Measurements from ENCODE around the gene KPNA6. TPM values are rescaled to one million over a fixed set of nuclear protein-coding genes. Genes with fewer than 3 reads are reported as not detected.

The KPNA6 gene
- total RNA-seq, 1 experiment from 2014 or later = 84.4 TPM

- H3K4me1 Mint-ChIP-seq (ENCODE audit: low read depth, unreplicated experiment) = peaks cover 16% of the 10 kb centered on the region
- no TSS peak for BruUV-seq (replicated peaks)
- TF ChIP-seq, protein P1, sequence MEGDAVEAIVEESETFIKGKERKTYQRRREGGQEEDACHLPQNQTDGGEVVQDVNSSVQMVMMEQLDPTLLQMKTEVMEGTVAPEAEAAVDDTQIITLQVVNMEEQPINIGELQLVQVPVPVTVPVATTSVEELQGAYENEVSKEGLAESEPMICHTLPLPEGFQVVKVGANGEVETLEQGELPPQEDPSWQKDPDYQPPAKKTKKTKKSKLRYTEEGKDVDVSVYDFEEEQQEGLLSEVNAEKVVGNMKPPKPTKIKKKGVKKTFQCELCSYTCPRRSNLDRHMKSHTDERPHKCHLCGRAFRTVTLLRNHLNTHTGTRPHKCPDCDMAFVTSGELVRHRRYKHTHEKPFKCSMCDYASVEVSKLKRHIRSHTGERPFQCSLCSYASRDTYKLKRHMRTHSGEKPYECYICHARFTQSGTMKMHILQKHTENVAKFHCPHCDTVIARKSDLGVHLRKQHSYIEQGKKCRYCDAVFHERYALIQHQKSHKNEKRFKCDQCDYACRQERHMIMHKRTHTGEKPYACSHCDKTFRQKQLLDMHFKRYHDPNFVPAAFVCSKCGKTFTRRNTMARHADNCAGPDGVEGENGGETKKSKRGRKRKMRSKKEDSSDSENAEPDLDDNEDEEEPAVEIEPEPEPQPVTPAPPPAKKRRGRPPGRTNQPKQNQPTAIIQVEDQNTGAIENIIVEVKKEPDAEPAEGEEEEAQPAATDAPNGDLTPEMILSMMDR (IDR thresholded peaks at IDR 0.05; ENCODE audit: unreplicated experiment) = no peak
- intact Hi-C loops (cut with micrococcal nuclease; ENCODE audit: unreplicated experiment) = no loop called here
- peaks cover 65% of the 10 kb centered on the region for H3K36me3 Mint-ChIP-seq (ENCODE audit: insufficient read depth, unreplicated experiment)
- H3K4me3 Mint-ChIP-seq (ENCODE audit: low read depth, unreplicated experiment) = peak overlapping the region; percentile 78
- no peak for DNase-seq
- peak overlapping the region; percentile 59 for H3K27ac Mint-ChIP-seq (ENCODE audit: unreplicated experiment)
- CTCF ChIA-PET = interaction anchor here (0.6 kb wide), 2 partner anchors 76 to 79 kb away, joined by 3 to 4 read pairs; no protein-coding TSS in a partner anchor
- H3K27me3 Mint-ChIP-seq (ENCODE audit: unreplicated experiment) = no peaks in the 10 kb centered on the region
- H3K9me3 Mint-ChIP-seq (ENCODE audit: low read depth, unreplicated experiment) = no peaks in the 10 kb centered on the region
Observed at GRCh38 chr1:32199717-32200072, 91.8 kb downstream of the KPNA6 start.

DNA sequence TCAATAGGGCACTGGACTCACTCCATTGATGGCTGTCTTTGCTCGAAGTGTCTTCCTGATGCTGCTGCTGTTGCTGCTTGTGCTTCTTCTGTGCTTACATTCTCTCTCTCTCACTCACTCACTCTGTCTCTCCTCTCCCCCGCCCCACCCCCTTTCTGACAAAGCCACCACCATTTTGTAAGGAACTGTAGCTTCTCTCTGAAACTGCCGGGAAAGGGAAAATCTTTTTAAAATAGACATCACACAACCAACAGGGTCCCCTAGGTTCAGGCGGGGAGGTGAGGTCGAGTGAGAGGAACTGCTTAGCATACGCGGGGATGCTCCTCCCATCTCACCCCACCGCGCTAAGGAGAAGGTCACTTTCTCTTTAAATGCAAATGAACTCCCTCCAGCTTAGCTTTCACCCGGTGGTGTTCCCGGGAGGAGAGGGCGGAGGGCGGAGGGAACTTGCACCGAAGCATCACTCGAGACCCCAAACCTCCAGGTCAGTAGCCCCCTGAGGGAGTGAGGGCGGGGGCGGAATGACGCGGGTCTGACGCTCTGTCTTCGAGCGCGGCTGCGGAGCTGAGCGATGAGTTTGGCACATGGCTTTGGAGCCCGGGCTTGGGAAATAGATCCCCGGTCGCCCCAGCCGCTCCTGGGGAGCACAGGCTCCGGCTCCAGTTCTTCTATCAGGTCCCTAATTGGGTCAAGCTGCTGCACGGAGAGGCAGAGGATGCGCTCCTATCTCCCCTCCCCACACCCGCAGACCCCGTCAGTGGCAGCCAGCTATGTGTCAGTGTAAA lies 92.6 kb downstream of the KPNA6 start, which contains the start of gene CCDC28B:
TSS of gene CCDC28B (plus strand) at position 370 of the 785 bp plus-strand sequence. CDS start 1,341 bp downstream, outside the sequence.
- Mint-ChIP-seq H3K27ac (ENCODE audit: unreplicated experiment) (peak within 1 kb of the TSS; percentile 78), H3K9me3 (ENCODE audit: low read depth, unreplicated experiment) (no peaks in the 10 kb centered on the region), H3K27me3 (ENCODE audit: unreplicated experiment) (no peaks in the 10 kb centered on the region), H3K4me3 (ENCODE audit: low read depth, unreplicated experiment) (peak within 1 kb of the TSS; percentile 78), H3K4me1 (ENCODE audit: low read depth, unreplicated experiment) (peaks cover 16% of the 10 kb centered on the region), H3K36me3 (ENCODE audit: insufficient read depth, unreplicated experiment) (peaks cover 67% of the 10 kb centered on the region)
- TF ChIP-seq, protein P1 (IDR thresholded peaks at IDR 0.05; ENCODE audit: unreplicated experiment) = no peak
- intact Hi-C loops (cut with micrococcal nuclease; ENCODE audit: unreplicated experiment) = no loop called here
- CTCF ChIA-PET = interaction anchor here (0.6 kb wide), 1 partner anchor 80 kb away, joined by 4 read pairs; no protein-coding TSS in a partner anchor
- DNase-seq = peak; percentile 31
- BruUV-seq (replicated peaks) = no TSS peak

GRCh38 chr1:32201011-32201855 lies 93.4 kb downstream of the KPNA6 start:
- CTCF ChIA-PET = no interaction called here
- no TSS peak for BruUV-seq (replicated peaks)
- no peaks in the 10 kb centered on the region for H3K27me3 Mint-ChIP-seq (ENCODE audit: unreplicated experiment)

DNA sequence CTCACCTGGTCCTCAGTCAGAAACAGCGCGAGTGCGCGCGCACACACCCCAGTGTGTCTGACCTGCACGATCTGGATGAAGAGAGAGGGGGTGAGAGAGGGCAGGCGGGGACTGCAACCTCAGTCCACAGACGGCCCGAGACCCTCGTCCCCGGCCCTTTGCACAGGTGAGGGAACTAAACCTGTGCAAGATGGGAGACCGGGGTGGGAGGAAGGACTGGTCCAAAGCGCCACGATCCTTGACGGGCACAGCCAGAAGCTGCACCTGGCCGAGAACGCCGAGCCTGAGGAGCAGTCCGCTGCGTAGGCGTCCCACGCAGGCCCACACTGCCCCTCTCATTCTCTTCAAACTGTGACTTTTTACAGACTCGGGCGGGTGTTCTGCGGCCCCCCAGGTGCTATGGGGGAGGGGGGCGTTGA lies 97.1 kb downstream of the KPNA6 start:
- BruUV-seq (replicated peaks) = no TSS peak
- intact Hi-C loops (cut with micrococcal nuclease; ENCODE audit: unreplicated experiment) = no loop called here
- TF ChIP-seq, protein P1 (IDR thresholded peaks at IDR 0.05; ENCODE audit: unreplicated experiment) = no peak
- Mint-ChIP-seq H3K4me1 (ENCODE audit: low read depth, unreplicated experiment) (peaks cover 25% of the 10 kb centered on the region), H3K9me3 (ENCODE audit: low read depth, unreplicated experiment) (no peaks in the 10 kb centered on the region), H3K27ac (ENCODE audit: unreplicated experiment) (peak overlapping the region; percentile 86), H3K4me3 (ENCODE audit: low read depth, unreplicated experiment) (peak overlapping the region; percentile 86), H3K36me3 (ENCODE audit: insufficient read depth, unreplicated experiment) (peaks cover 70% of the 10 kb centered on the region), H3K27me3 (ENCODE audit: unreplicated experiment) (no peaks in the 10 kb centered on the region)
- DNase-seq = peak; percentile 13
- CTCF ChIA-PET = interaction anchor here (0.6 to 0.7 kb wide), 2 partner anchors 27 to 142 kb away, joined by 3 read pairs; no protein-coding TSS in a partner anchor

More at GRCh38 chr1:32201011-32201855, 93.4 kb downstream of the KPNA6 start:
- Mint-ChIP-seq H3K9me3 (ENCODE audit: low read depth, unreplicated experiment) (no peaks in the 10 kb centered on the region), H3K27ac (ENCODE audit: unreplicated experiment) (peak overlapping the region; percentile 78), H3K36me3 (ENCODE audit: insufficient read depth, unreplicated experiment) (peaks cover 67% of the 10 kb centered on the region), H3K4me3 (ENCODE audit: low read depth, unreplicated experiment) (peak overlapping the region; percentile 78), H3K4me1 (ENCODE audit: low read depth, unreplicated experiment) (peaks cover 16% of the 10 kb centered on the region)
- DNase-seq = peak; percentile 57
- TF ChIP-seq, protein P1 (IDR thresholded peaks at IDR 0.05; ENCODE audit: unreplicated experiment) = no peak
- intact Hi-C loops (cut with micrococcal nuclease; ENCODE audit: unreplicated experiment) = no loop called here
